KMS-11 (cell line): Measurements from ENCODE around the gene TMEM204.

Experiments
- H2AFZ ChIP-seq: fragments of 200-600 bp; sonication (generic); 2 replicates; pipeline ENCODE4 v1.6.1; 2016; ENCODE audit warnings: antibody characterized with exemption, mixed run types, low read depth
- H3K27ac ChIP-seq: fragments of 200-600 bp; sonication (generic); 2 replicates; pipeline ENCODE4 v1.6.1; 2016; ENCODE audit warnings: mild to moderate bottlenecking, mixed run types
- H3K27me3 ChIP-seq: fragments of 200-600 bp; sonication (generic); 2 replicates; pipeline ENCODE4 v1.6.1; 2017; ENCODE audit warnings: mild to moderate bottlenecking, low read depth, mixed run types, moderate library complexity; ENCODE audit not compliant: insufficient read depth
- H3K36me3 ChIP-seq: fragments of 200-600 bp; sonication (generic); 2 replicates; pipeline ENCODE4 v1.6.1; 2017; ENCODE audit warnings: mild to moderate bottlenecking, mixed run types; ENCODE audit not compliant: insufficient read depth
- H3K4me1 ChIP-seq: fragments of 200-600 bp; sonication (generic); 2 replicates; pipeline ENCODE4 v1.6.1; 2016; ENCODE audit warnings: mild to moderate bottlenecking, low read depth, mixed run types; ENCODE audit not compliant: poor library complexity, severe bottlenecking
- H3K4me2 ChIP-seq: fragments of 200-600 bp; sonication (generic); 2 replicates; pipeline ENCODE4 v1.7.0; 2016; ENCODE audit warnings: mild to moderate bottlenecking, mixed run types
- H3K4me3 ChIP-seq: fragments of 200-600 bp; sonication (generic); IDR thresholded peaks from 2 replicates; pipeline ENCODE4 v1.6.1; 2017; ENCODE audit warnings: low read depth, low read length, mixed read lengths; ENCODE audit not compliant: insufficient read depth
- H3K79me2 ChIP-seq: fragments of 200-600 bp; sonication (generic); 2 replicates; pipeline ENCODE4 v1.6.1; 2016; ENCODE audit warnings: low read depth, mixed run types; ENCODE audit not compliant: insufficient read depth
- H3K9ac ChIP-seq: fragments of 200-600 bp; sonication (generic); 2 replicates; pipeline ENCODE4 v1.6.1; 2016; ENCODE audit warnings: mild to moderate bottlenecking, mixed run types
- H4K20me1 ChIP-seq: fragments of 200-600 bp; sonication (generic); 2 replicates; pipeline ENCODE4 v1.6.1; 2016; ENCODE audit warnings: mild to moderate bottlenecking, mixed run types; ENCODE audit not compliant: insufficient read depth
- TF ChIP-seq, protein P1 (sequence below): fragments of 200-600 bp; sonication (generic); conservative IDR thresholded peaks from 2 replicates; pipeline ENCODE4 v1.6.1; 2017; ENCODE audit warnings: low read depth, mild to moderate bottlenecking, antibody characterized with exemption, low read length, moderate library complexity, mixed read lengths

Gene TMEM204

DNA sequence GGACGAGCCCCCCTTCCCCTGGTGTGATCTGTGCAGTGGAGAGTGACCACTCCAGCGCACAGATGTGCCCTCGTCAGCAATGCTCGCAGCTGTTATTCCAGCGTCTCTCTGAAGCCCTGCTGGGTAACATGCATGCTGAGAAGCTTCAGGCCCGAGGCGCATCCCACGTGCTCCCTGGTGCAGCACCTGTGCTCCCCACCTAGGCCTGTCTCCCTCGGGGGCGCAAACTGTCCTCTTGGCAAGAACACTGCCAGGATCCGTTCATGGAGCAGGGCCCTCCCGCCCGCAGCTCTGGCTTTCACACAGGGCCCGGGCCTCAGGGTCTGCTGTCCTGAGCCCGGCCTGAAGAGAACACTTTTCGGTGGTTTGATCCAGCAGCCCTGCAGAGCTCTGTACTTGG is 13.0 kb downstream of the TMEM204 start:
- TF ChIP-seq, protein P1, sequence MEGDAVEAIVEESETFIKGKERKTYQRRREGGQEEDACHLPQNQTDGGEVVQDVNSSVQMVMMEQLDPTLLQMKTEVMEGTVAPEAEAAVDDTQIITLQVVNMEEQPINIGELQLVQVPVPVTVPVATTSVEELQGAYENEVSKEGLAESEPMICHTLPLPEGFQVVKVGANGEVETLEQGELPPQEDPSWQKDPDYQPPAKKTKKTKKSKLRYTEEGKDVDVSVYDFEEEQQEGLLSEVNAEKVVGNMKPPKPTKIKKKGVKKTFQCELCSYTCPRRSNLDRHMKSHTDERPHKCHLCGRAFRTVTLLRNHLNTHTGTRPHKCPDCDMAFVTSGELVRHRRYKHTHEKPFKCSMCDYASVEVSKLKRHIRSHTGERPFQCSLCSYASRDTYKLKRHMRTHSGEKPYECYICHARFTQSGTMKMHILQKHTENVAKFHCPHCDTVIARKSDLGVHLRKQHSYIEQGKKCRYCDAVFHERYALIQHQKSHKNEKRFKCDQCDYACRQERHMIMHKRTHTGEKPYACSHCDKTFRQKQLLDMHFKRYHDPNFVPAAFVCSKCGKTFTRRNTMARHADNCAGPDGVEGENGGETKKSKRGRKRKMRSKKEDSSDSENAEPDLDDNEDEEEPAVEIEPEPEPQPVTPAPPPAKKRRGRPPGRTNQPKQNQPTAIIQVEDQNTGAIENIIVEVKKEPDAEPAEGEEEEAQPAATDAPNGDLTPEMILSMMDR, result no peak
- Histone ChIP-seq H3K36me3 (no peaks in the 10 kb centered on the region), H4K20me1 (no peaks in the 10 kb centered on the region), H3K4me2 (no peak overlapping the region), H3K27me3 (no peaks in the 10 kb centered on the region), H2AFZ (no peak overlapping the region), H3K4me3 (no peak overlapping the region), H3K4me1 (no peaks in the 10 kb centered on the region), H3K9ac (no peak overlapping the region), H3K27ac (no peak overlapping the region), H3K79me2 (no peaks in the 10 kb centered on the region)

DNA sequence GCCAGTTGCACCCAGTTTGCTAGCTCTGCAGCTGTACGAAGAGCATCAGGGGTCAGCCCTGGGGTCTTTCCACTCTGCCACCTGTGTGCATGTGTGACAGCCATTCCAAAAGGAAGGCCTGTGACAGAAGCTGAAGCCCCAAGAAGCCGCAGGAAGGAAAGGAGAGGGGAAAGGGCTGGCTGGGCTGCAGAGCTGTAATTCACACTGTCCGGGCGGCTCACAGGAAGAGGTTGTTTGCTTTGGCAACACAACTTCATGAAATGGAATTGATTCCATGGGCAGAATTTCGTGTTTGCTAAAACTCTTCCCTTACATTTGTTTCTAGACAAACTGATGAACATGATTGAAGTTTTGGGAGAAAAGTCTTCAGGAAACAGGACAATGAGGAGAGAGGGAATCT is 14.8 kb downstream of the TMEM204 start:
- H3K4me3 ChIP-seq, result no peak overlapping the region
- no peaks in the 10 kb centered on the region for H3K36me3 ChIP-seq
- H4K20me1 ChIP-seq, result no peaks in the 10 kb centered on the region
- no peak overlapping the region for H3K9ac ChIP-seq
- H3K4me1 ChIP-seq, result no peaks in the 10 kb centered on the region
- no peaks in the 10 kb centered on the region for H3K27me3 ChIP-seq
- no peak overlapping the region for H3K4me2 ChIP-seq
- H2AFZ ChIP-seq, result no peak overlapping the region
- no peaks in the 10 kb centered on the region for H3K79me2 ChIP-seq
- H3K27ac ChIP-seq, result no peak overlapping the region
- TF ChIP-seq, protein P1, result no peak

DNA sequence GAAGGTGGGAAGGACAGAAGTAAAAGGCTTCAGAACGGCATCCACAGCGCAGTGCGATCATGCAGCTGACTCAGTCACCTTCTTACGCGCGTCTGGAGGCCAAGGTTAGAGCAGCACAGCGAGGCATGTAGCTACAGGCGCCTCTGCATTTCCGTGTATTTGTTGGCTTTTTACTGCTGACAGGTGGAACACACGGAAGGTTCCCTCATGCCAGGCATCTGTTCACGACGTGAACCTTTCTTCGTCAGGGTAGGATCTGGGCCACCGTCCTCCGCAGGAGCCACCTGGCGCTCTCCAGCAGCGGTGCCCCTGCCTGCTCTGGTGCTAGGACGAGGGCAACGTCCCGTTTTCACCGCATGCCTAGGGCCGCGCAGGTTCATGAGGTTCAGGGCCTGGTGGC is 15.3 kb downstream of the TMEM204 start:
- Histone ChIP-seq H3K4me2 (no peak overlapping the region), H3K9ac (no peak overlapping the region), H3K27ac (no peak overlapping the region), H3K4me1 (no peaks in the 10 kb centered on the region), H4K20me1 (no peaks in the 10 kb centered on the region), H2AFZ (no peak overlapping the region), H3K79me2 (no peaks in the 10 kb centered on the region), H3K4me3 (no peak overlapping the region), H3K27me3 (no peaks in the 10 kb centered on the region), H3K36me3 (no peaks in the 10 kb centered on the region)
- TF ChIP-seq, protein P1, result no peak

DNA sequence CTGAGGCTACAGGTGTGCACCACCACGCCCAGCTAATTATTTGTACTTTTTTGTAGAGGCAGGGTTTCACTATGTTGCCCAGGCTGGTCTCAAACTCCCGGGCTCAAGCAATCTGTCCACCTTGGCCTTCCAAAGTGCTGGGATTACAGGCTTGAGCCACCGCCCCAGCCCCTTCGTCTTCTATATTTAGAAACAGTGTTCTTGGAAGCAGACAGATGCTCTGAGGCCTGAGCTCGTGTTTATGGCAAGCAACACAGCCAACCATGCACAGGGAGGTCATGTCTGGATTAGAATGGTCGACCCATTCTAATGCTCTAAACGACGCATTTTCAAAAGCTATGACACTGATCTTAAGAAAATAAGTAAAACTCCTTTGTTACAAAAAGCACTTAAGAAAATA is 16.6 kb downstream of the TMEM204 start:
- Histone ChIP-seq H3K9ac (no peak overlapping the region), H3K79me2 (no peaks in the 10 kb centered on the region), H3K27ac (no peak overlapping the region), H3K27me3 (no peaks in the 10 kb centered on the region), H3K4me2 (no peak overlapping the region), H3K4me3 (no peak overlapping the region), H3K36me3 (no peaks in the 10 kb centered on the region), H3K4me1 (no peaks in the 10 kb centered on the region), H2AFZ (no peak overlapping the region), H4K20me1 (no peaks in the 10 kb centered on the region)
- TF ChIP-seq, protein P1, result no peak

DNA sequence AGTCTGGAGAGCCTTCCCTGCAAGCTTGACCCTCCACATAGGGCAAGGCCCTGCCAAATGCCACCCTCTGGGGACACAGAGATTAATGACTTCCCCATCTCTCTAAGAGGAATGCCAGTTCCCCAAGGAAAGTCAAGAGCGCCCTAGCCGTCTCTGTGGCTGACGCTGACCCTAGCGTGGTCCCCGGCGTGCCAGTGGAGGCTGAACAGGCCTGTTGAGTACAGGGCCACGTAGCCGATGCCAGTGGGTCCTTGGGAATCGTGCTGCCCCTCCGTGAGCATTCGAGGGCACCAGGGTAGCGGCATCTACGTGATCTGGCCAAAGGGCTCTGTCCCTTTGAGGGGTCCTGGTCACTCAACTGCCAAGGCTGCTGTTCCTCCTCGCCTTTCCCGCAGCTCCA is 17.2 kb downstream of the TMEM204 start:
- no peaks in the 10 kb centered on the region for H3K36me3 ChIP-seq
- H3K9ac ChIP-seq, result no peak overlapping the region
- H3K4me3 ChIP-seq, result no peak overlapping the region
- H3K27me3 ChIP-seq, result no peaks in the 10 kb centered on the region
- no peaks in the 10 kb centered on the region for H3K79me2 ChIP-seq
- no peak overlapping the region for H3K27ac ChIP-seq
- no peaks in the 10 kb centered on the region for H4K20me1 ChIP-seq
- H2AFZ ChIP-seq, result no peak overlapping the region
- TF ChIP-seq, protein P1, result no peak
- H3K4me1 ChIP-seq, result no peaks in the 10 kb centered on the region
- no peak overlapping the region for H3K4me2 ChIP-seq
